Right lobe of liver (tissue), 6 donors: ENCODE results near the gene PCP4. TPM values are rescaled to one million over a fixed set of nuclear protein-coding genes. Genes with fewer than 3 reads are reported as not detected.

ENCODE experiments used
- ATAC-seq, 4 donors: fragments of 200-7000 bp; cut with Tn5 transposase; one replicate each; pipeline ENCODE4 v1.9.1; 2020; ENCODE audit warnings: mild to moderate bottlenecking in 4 of 4, moderate library complexity in 4 of 4
- DNase-seq, 3 donors: peaks; one replicate each; pipeline ENCODE4 v3.0.0-alpha.2; 2020
- H3K27ac ChIP-seq, 3 donors: fragments of 200-600 bp; one replicate each; pipeline ENCODE4 v1.8.0; 2022
- H3K27me3 ChIP-seq, 2 donors: fragments of 200-600 bp; one replicate each; pipeline ENCODE4 v1.8.0; 2022
- H3K36me3 ChIP-seq, 4 donors: fragments of 200-600 bp; sonication (generic) in 1 of 4; one replicate each; pipeline versions ENCODE4 v1.5.1 to v1.8.0; 2017 to 2022; ENCODE audit warnings: control low read depth in 1 of 4
- H3K4me1 ChIP-seq, 4 donors: fragments of 200-600 bp; sonication (generic) in 1 of 4; one replicate each; pipeline versions ENCODE4 v1.5.1 to v1.8.0; 2017 to 2022; ENCODE audit warnings: control low read depth in 1 of 4
- H3K4me3 ChIP-seq, 3 donors: fragments of 200-600 bp; one replicate each; pipeline ENCODE4 v1.8.0; 2022
- H3K9me3 ChIP-seq, 4 donors: fragments of 200-600 bp; sonication (generic) in 1 of 4; one replicate each; pipeline versions ENCODE4 v1.5.1 to v1.8.0; 2017 to 2022; ENCODE audit warnings: control low read depth in 1 of 4
- CTCF ChIP-seq, 4 donors: fragments of 200-600 bp in 3 of 4; fragments of 450-650 bp in 1 of 4; IDR thresholded peaks; one replicate each; pipeline versions ENCODE4 v1.5.1 to v1.8.0; 2016 to 2022; ENCODE audit warnings: antibody characterized with exemption in 4 of 4, mild to moderate bottlenecking in 2 of 4
- POLR2A ChIP-seq: fragments of 450-650 bp; IDR thresholded peaks from one replicate; pipeline ENCODE4 v1.6.1; 2017; ENCODE audit warnings: antibody characterized with exemption, mild to moderate bottlenecking
- whole genome bisulfite sequencing: methylation state at CpG from one replicate; pipeline ENCODE4 v1.1.6; 2018; ENCODE audit warnings: low coverage, low lambda C conversion rate; ENCODE audit not compliant: insufficient coverage; ENCODE audit errors: missing lambda C conversion rate; 5-methylcytosine and 5-hydroxymethylcytosine counted together
- intact Hi-C, 2 donors: fragments of 100-400 bp; cut with DNase I; formaldehyde crosslinking; loops; one replicate each; pipeline versions ENCODE4 v1.11.2 to v1.14.1; 2022
- total RNA-seq, 6 experiments: library from RNA; depleted of rRNA in 2 of 6; stranded (reverse); fragments of >200 nt in 2 of 6; fragmentation: NEBNext Ultra II Directional in 3 of 6; extraction: Animal tissue kit (Norgen Biotek cat#: 25700) in 3 of 6; gene quantifications; one replicate each; pipeline versions ENCODE4 v1.1.0 to v1.2.4, GENCODE V29; 2016 to 2023
- donor health status: DM: no; HTN: yes; CAD: no.
- donor health status: DM: no; HTN: no; CAD: no.
- donor health status: DM: no; HTN: no; CAD: no.
- donor health status: DM: no; HTN: yes; CAD: no.
- donor health status: DM: no; HTN: yes; CAD: no.

PCP4 gene
- total RNA-seq, 6 experiments from 2014 or later, result not detected

- Histone ChIP-seq H3K4me3 (no peak overlapping the region), H3K36me3 (no peaks in the 10 kb centered on the region), H3K9me3 (no peaks in the 10 kb centered on the region), H3K4me1 (no peaks in the 10 kb centered on the region), H3K27ac (no peak overlapping the region), H3K27me3 (no peaks in the 10 kb centered on the region)
- 30% methylated on average over 2 of the region's 8 CpGs for WGBS
- intact Hi-C loops, result no loop called here
- no peak for TF ChIP-seq POLR2A
- TF ChIP-seq CTCF (IDR thresholded peaks at IDR 0.05), result no peak
- DNase-seq, result no peak
- ATAC-seq, result no peak
These were observed 57.5 kb downstream of the PCP4 start for GRCh38 chr21:39924577-39925308.

- DNase-seq (no peak), ATAC-seq (no peak)
- no peaks in the 10 kb centered on the region for H3K4me1 ChIP-seq
- TF ChIP-seq POLR2A (no peak), CTCF (IDR thresholded peaks at IDR 0.05) (no peak)
- no peaks in the 10 kb centered on the region for H3K27me3 ChIP-seq
- intact Hi-C loops, result no loop called here
- no peak overlapping the region for H3K27ac ChIP-seq
- H3K4me3 ChIP-seq, result no peak overlapping the region
- H3K36me3 ChIP-seq, result no peaks in the 10 kb centered on the region
- WGBS, result 14% methylated on average over 1 of the region's 2 CpGs
- H3K9me3 ChIP-seq, result no peaks in the 10 kb centered on the region
These were observed 60.2 kb downstream of the PCP4 start for GRCh38 chr21:39927304-39927886.

- no peak for TF ChIP-seq POLR2A
- no peak for TF ChIP-seq CTCF (IDR thresholded peaks at IDR 0.05)
- Histone ChIP-seq H3K4me1 (no peaks in the 10 kb centered on the region), H3K4me3 (no peak overlapping the region), H3K9me3 (no peaks in the 10 kb centered on the region), H3K27me3 (no peaks in the 10 kb centered on the region), H3K27ac (no peak overlapping the region), H3K36me3 (no peaks in the 10 kb centered on the region)
- DNase-seq (no peak), ATAC-seq (no peak)
- intact Hi-C loops, result no loop called here
- WGBS, result 27% methylated on average over 1 of the region's 1 CpG
These were observed 65.1 kb downstream of the PCP4 start for GRCh38 chr21:39932335-39932734.

- intact Hi-C loops, result no loop called here
- ATAC-seq (no peak), DNase-seq (no peak)
- no peak overlapping the region for H3K27ac ChIP-seq
- no peaks in the 10 kb centered on the region for H3K9me3 ChIP-seq
- H3K4me3 ChIP-seq, result no peak overlapping the region
- TF ChIP-seq CTCF (IDR thresholded peaks at IDR 0.05), result no peak
- no peak for TF ChIP-seq POLR2A
- WGBS, result 70% methylated on average over 1 of the region's 2 CpGs
- no peaks in the 10 kb centered on the region for H3K4me1 ChIP-seq
- H3K36me3 ChIP-seq, result no peaks in the 10 kb centered on the region
- no peaks in the 10 kb centered on the region for H3K27me3 ChIP-seq
These were observed 67.7 kb downstream of the PCP4 start for GRCh38 chr21:39934895-39935294.
